Karpas-422 (cell line): Measurements from ENCODE around the gene VPS13D. TPM values are rescaled to one million over a fixed set of nuclear protein-coding genes. Genes with fewer than 3 reads are reported as not detected.
A peak's percentile ranks its signal among the peaks of the same experiment; 100 is the strongest.
"Not testable (repeated sequence)": the region's sequence is repeated elsewhere in the genome, so short reads cannot be mapped to it uniquely, and the experiment has no call there.

Source experiments
- DNase-seq: peaks from one replicate; pipeline ENCODE4 v3.0.0-alpha.2; 2015
- H2AFZ ChIP-seq: fragments of 200-600 bp; sonication (generic); 2 replicates; pipeline ENCODE4 v1.6.1; 2014; ENCODE audit warnings: antibody characterized with exemption, low read length, mixed read lengths
- H3K27ac ChIP-seq: fragments of 200-600 bp; sonication (generic); 2 replicates; pipeline ENCODE4 v1.5.1; 2014; ENCODE audit warnings: mild to moderate bottlenecking, low read length, moderate library complexity
- H3K27me3 ChIP-seq: fragments of 200-600 bp; sonication (generic); 2 replicates; pipeline ENCODE4 v1.6.1; 2014; ENCODE audit warnings: low read length, mixed read lengths
- H3K36me3 ChIP-seq: fragments of 200-600 bp; sonication (generic); 2 replicates; pipeline ENCODE4 v1.6.1; 2014; ENCODE audit warnings: low read length, mixed read lengths; ENCODE audit not compliant: insufficient read depth
- H3K4me1 ChIP-seq: fragments of 200-600 bp; sonication (generic); 2 replicates; pipeline ENCODE4 v1.6.1; 2014; ENCODE audit warnings: mild to moderate bottlenecking, low read length, mixed read lengths
- H3K4me2 ChIP-seq: fragments of 200-600 bp; sonication (generic); 2 replicates; pipeline ENCODE4 v1.6.1; 2014; ENCODE audit warnings: low read length, low read depth, mild to moderate bottlenecking; ENCODE audit not compliant: poor library complexity, severe bottlenecking
- H3K4me3 ChIP-seq: fragments of 200-600 bp; sonication (generic); 2 replicates; pipeline ENCODE4 v1.5.1; 2014; ENCODE audit warnings: mild to moderate bottlenecking, antibody characterized with exemption, low read length, mixed read lengths
- H3K79me2 ChIP-seq: fragments of 200-600 bp; sonication (generic); 2 replicates; pipeline ENCODE4 v1.6.1; 2014; ENCODE audit warnings: mild to moderate bottlenecking, low read length, mixed read lengths
- H3K9ac ChIP-seq: fragments of 200-600 bp; sonication (generic); 2 replicates; pipeline ENCODE4 v1.6.0; 2014; ENCODE audit warnings: low read length
- H3K9me2 ChIP-seq: fragments of 200-600 bp; sonication (generic), shearing (Covaris generic); replicated peaks from 2 replicates; pipeline ENCODE4 v1.6.0; 2014; ENCODE audit warnings: mild to moderate bottlenecking, low read length, moderate library complexity; ENCODE audit not compliant: insufficient read depth
- H3K9me3 ChIP-seq: fragments of 300-700, 200-600 bp; sonication (generic); 2 replicates; pipeline ENCODE4 v1.6.1; 2014; ENCODE audit warnings: low read length, mixed read lengths
- H4K20me1 ChIP-seq: fragments of 200-600 bp; sonication (generic); 2 replicates; pipeline ENCODE4 v1.6.1; 2014; ENCODE audit warnings: mild to moderate bottlenecking, antibody characterized with exemption, low read length, low read depth; ENCODE audit not compliant: insufficient read depth
- total RNA-seq: library from RNA; depleted of rRNA; stranded (reverse); fragments of >200 nt; shearing (Covaris generic); gene quantifications from 2 replicates; pipeline ENCODE4 v1.2.3, GENCODE V29; 2014; ENCODE audit warnings: low replicate concordance

Gene VPS13D
- total RNA-seq, 1 experiment from 2014 or later, result 36.2 TPM

- Histone ChIP-seq H3K4me2 (no peak overlapping the region), H3K4me1 (no peaks in the 10 kb centered on the region), H3K36me3 (peaks cover 6% of the 10 kb centered on the region; the same call in 1 of the 2 replicates), H3K9ac (no peak overlapping the region), H3K4me3 (no peak overlapping the region), H3K27me3 (no peaks in the 10 kb centered on the region), H3K79me2 (no peaks in the 10 kb centered on the region), H3K27ac (no peak overlapping the region), H4K20me1 (no peaks in the 10 kb centered on the region), H3K9me2 (no peaks in the 10 kb centered on the region), H3K9me3 (no peaks in the 10 kb centered on the region), H2AFZ (no peak overlapping the region)
- no peak for DNase-seq
Observed at GRCh38 chr1:12309783-12310742, 80.2 kb downstream of the VPS13D start.

- Histone ChIP-seq H4K20me1 (no peaks in the 10 kb centered on the region), H3K9ac (no peak overlapping the region), H3K79me2 (no peaks in the 10 kb centered on the region), H3K4me3 (no peak overlapping the region), H3K9me2 (no peaks in the 10 kb centered on the region), H2AFZ (no peak overlapping the region), H3K36me3 (peaks cover 5% of the 10 kb centered on the region; the same call in 1 of the 2 replicates), H3K4me1 (no peaks in the 10 kb centered on the region), H3K27me3 (no peaks in the 10 kb centered on the region), H3K27ac (no peak overlapping the region), H3K4me2 (no peak overlapping the region), H3K9me3 (no peaks in the 10 kb centered on the region)
- peak; percentile 58 for DNase-seq
Observed at GRCh38 chr1:12314333-12314903, 84.6 kb downstream of the VPS13D start.

DNA sequence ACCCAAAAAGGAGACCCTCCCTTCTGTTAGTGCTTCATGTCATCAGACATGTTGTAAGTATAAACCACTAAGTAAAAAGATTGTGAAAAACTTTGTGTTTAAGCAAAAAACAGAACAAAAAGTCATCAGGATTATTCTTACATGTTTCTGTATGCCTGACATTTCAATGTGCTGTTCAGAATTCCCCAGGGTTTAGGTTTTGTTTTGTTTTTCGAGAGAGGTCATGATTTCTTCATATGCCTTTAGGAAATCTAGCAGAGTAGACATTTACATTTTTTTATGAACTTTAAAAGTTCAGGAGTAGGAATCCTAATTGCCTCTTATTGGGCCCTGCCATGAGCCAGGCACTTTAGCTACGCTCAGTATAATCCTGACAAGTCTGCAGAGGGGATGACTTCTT, 85.3 kb downstream of the VPS13D start:
- no peak overlapping the region for H3K27ac ChIP-seq
- no peaks in the 10 kb centered on the region for H3K4me1 ChIP-seq
- no peak overlapping the region for H3K9ac ChIP-seq
- no peak overlapping the region for H2AFZ ChIP-seq
- no peaks in the 10 kb centered on the region for H3K9me3 ChIP-seq
- H3K79me2 ChIP-seq, result no peaks in the 10 kb centered on the region
- H3K4me2 ChIP-seq, result no peak overlapping the region
- no peak for DNase-seq
- peaks cover 5% of the 10 kb centered on the region; the same call in 1 of the 2 replicates for H3K36me3 ChIP-seq
- H3K27me3 ChIP-seq, result no peaks in the 10 kb centered on the region
- no peak overlapping the region for H3K4me3 ChIP-seq
- no peaks in the 10 kb centered on the region for H3K9me2 ChIP-seq
- H4K20me1 ChIP-seq, result no peaks in the 10 kb centered on the region

DNA sequence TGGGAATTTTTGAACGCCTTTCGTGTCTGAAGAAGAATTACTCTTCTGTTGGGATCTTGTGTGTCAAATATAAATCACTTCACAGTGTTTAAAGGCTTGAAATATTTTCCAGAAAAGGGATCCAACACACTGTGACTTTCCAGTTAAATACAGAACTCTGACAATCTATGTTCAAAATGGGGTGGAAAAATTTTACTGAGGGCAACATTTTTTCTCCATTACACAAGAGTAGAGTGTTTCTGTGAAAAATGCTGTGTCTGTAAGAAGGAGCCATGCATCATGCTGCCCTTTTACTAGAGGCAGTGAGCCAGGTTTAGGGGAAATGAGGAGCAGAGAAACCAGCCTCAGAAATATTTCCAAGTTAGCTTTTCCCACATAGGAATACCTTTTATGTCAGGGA, 86.5 kb downstream of the VPS13D start:
- H3K27ac ChIP-seq, result no peak overlapping the region
- no peak overlapping the region for H3K4me2 ChIP-seq
- H3K36me3 ChIP-seq, result peaks cover 5% of the 10 kb centered on the region; the same call in 1 of the 2 replicates
- no peaks in the 10 kb centered on the region for H3K9me2 ChIP-seq
- no peak for DNase-seq
- no peaks in the 10 kb centered on the region for H3K4me1 ChIP-seq
- no peaks in the 10 kb centered on the region for H3K9me3 ChIP-seq
- H3K79me2 ChIP-seq, result no peaks in the 10 kb centered on the region
- no peak overlapping the region for H3K4me3 ChIP-seq
- H4K20me1 ChIP-seq, result no peaks in the 10 kb centered on the region
- no peak overlapping the region for H2AFZ ChIP-seq
- H3K9ac ChIP-seq, result no peak overlapping the region
- H3K27me3 ChIP-seq, result no peaks in the 10 kb centered on the region

GRCh38 chr1:12320486-12320885, 90.7 kb downstream of the VPS13D start:
- Histone ChIP-seq H3K36me3 (peaks cover 8% of the 10 kb centered on the region; the same call in 1 of the 2 replicates), H3K9ac (no peak overlapping the region), H4K20me1 (no peaks in the 10 kb centered on the region), H3K4me3 (no peak overlapping the region), H3K4me1 (no peaks in the 10 kb centered on the region), H2AFZ (no peak overlapping the region), H3K4me2 (no peak overlapping the region), H3K9me3 (no peaks in the 10 kb centered on the region), H3K27ac (no peak overlapping the region), H3K79me2 (no peaks in the 10 kb centered on the region), H3K9me2 (no peaks in the 10 kb centered on the region), H3K27me3 (no peaks in the 10 kb centered on the region)
- no peak for DNase-seq

DNA sequence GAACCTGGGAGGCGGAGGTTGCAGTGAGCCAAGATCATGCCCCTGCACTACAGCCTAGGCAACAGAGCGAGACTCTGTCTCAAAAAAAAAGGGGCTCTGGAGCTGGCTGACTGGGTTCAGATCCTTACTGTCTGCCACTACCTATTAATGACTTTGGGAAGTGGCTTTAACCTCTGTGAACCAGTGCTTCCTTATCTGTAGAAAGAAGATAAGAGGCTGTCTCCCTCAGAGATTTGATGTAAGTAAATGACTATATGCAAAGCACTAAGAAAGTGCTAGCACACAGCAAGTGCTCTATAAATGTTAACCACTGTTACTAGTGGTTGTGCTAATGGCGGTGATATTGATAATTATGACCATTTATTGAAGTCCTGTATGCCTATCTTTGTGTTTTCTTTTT, 94.6 kb downstream of the VPS13D start:
- H3K9ac ChIP-seq, result no peak overlapping the region
- H3K27me3 ChIP-seq, result no peaks in the 10 kb centered on the region
- no peaks in the 10 kb centered on the region for H4K20me1 ChIP-seq
- no peak for DNase-seq
- no peak overlapping the region for H3K4me3 ChIP-seq
- H3K79me2 ChIP-seq, result no peaks in the 10 kb centered on the region
- H3K4me1 ChIP-seq, result no peaks in the 10 kb centered on the region
- H3K4me2 ChIP-seq, result no peak overlapping the region
- H3K36me3 ChIP-seq, result 0 out of 2 replicates have a peak, but pooled peaks cover 3% of the 10 kb centered on the region
- H2AFZ ChIP-seq, result no peak overlapping the region
- no peaks in the 10 kb centered on the region for H3K9me3 ChIP-seq
- no peaks in the 10 kb centered on the region for H3K9me2 ChIP-seq
- H3K27ac ChIP-seq, result no peak overlapping the region

DNA sequence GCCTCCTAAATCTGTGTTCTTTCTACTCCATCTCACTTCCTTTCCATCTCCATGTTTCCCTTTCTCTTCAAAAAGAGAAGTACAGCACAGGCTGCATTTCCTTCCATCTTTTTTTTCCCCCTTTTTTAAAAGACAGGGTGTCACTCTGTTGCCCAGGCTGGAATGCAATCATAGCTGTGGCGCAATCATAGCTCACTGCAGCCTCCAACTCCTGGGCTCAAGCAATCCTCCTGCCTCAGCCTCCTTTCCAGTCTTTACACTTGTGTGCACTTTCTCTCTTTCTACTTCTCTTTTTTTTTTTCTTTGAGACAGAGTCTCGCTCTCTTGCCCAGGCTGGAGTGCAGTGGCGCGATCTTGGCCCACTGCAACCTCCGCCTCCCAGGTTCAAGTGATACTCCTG, 95.1 kb downstream of the VPS13D start:
- H3K36me3 ChIP-seq, H2AFZ ChIP-seq, H3K27ac ChIP-seq, H3K9ac ChIP-seq, H3K4me2 ChIP-seq, H3K27me3 ChIP-seq, DNase-seq, H3K79me2 ChIP-seq, H4K20me1 ChIP-seq, H3K4me3 ChIP-seq, H3K9me3 ChIP-seq, H3K4me1 ChIP-seq, H3K9me2 ChIP-seq: not testable (repeated sequence)

GRCh38 chr1:12326986-12327385, 97.2 kb downstream of the VPS13D start:
- H3K9me3 ChIP-seq, result no peaks in the 10 kb centered on the region
- H3K27me3 ChIP-seq, result no peaks in the 10 kb centered on the region
- H2AFZ ChIP-seq, result no peak overlapping the region
- H3K4me2 ChIP-seq, result no peak overlapping the region
- H3K9me2 ChIP-seq, result no peaks in the 10 kb centered on the region
- no peaks in the 10 kb centered on the region for H4K20me1 ChIP-seq
- DNase-seq, result no peak
- H3K36me3 ChIP-seq, result 0 out of 2 replicates have a peak, but pooled peaks cover 3% of the 10 kb centered on the region
- H3K79me2 ChIP-seq, result no peaks in the 10 kb centered on the region
- H3K27ac ChIP-seq, result no peak overlapping the region
- no peak overlapping the region for H3K9ac ChIP-seq
- no peaks in the 10 kb centered on the region for H3K4me1 ChIP-seq
- no peak overlapping the region for H3K4me3 ChIP-seq
